Activated CD4-positive, alpha-beta T cell treated with anti-CD3 and anti-CD28 coated beads, Interleukin-2, Interleukin-4, amounts not matched to agents 100 ng/mL and 50 ng/mL, durations not matched to agents 16 hours and 8 hours (primary cell): Measurements from ENCODE around the gene RFLNA.
"Not testable (repeated sequence)": the region's sequence is repeated elsewhere in the genome, so short reads cannot be mapped to it uniquely, and the experiment has no call there.

Source experiments
- DNase-seq: peaks from one replicate; pipeline ENCODE4 v3.0.0-alpha.2; 2020; ENCODE audit warnings: low spot score

The RFLNA gene

DNA sequence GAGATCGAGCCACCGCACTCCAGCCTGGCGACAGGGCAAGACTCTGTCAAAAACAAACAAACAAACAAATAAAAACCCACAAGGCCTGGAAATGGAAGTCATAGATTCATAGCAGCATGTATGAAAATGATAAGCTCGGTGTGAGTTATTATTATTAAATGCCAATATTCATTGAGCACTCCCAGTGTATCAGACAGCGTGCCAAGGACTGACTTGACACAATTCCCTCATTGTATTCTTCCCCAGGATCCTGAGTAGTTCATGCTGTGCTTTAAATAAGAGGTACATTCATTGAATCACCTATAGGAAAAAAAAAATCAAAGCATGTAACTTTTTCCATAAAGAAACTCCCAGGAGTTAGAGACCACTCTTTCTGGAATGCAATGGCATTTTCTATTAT, 12.6 kb upstream of the RFLNA start:
- no peak for DNase-seq

DNA sequence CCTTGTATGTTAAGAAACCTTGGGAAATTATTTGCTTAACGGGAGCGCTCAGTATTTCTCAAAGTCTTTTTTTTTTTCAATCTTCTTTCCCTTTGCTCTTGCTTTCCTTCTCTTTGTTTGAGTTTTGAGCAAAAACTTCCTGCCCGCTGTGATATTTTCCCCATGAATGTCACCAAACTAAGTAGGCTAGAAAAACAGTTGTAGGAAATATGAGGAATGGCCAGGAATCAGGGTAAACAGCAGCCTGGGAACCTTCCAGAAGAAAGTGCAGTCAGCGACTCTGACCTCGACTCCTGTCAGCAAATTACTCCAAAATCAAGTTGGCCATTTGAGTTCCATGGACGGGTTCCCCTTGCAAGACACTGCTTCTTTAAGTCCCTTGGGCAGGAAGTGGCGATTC, 11.6 kb upstream of the RFLNA start:
- DNase-seq, result no peak

DNA sequence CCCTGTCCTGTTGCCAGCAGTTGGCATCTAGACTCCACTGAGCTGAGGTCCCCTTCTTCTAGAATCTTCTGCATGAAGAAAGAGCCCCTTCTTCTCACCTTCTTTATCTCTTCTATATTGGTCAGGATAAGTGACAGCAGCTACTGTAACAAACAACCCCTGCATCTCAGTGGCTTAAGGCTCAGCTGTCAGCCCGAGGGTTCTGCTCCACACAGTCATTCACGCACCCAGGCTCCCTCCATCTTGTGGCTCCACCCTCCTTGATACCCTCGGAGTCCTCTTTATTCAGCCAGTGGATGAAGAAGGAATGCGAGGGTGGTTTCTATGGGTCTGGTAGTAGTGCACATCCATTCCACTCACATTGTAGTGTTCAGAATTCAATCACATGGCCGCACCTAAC, 10.5 kb upstream of the RFLNA start:
- DNase-seq, result no peak

DNA sequence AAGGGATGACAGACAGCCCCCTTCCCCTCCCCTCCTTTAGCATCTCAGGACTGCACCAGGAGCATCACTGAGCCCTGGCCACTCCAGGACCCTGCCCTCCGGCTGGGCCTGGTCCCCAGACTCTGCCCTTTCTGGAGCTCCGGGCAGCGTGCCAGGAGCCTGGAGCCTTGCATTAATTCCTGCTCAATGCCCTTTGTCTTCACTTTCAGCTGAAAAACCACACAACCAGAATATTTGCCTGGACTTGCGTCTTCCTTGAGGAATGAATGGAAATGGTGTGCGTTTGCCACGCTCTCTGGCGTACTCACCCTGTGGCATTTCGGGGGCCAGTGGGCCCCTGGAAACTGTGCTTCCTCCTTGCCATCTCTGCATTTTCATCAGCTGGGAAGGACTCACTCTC, 8.5 kb upstream of the RFLNA start:
- DNase-seq, result no peak

DNA sequence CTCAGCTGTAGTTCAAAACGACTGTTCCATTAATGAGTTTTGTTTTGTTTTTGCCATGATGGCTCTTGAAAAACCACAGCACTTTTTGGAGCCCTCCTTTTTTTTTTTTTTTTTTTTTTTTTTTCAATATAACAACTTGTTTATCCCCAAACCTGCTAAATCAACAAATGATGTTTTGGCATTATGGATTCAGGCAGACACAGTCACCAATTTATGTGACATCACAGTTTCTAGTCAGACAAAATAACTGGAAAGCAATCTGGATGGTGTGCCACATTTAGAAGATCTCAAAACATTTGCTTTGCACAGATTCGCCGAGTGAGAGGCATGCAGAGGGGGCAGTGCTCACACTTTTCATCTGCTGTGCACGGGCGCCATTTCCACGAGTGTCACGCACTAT, 7.9 kb upstream of the RFLNA start:
- DNase-seq, result no peak

DNA sequence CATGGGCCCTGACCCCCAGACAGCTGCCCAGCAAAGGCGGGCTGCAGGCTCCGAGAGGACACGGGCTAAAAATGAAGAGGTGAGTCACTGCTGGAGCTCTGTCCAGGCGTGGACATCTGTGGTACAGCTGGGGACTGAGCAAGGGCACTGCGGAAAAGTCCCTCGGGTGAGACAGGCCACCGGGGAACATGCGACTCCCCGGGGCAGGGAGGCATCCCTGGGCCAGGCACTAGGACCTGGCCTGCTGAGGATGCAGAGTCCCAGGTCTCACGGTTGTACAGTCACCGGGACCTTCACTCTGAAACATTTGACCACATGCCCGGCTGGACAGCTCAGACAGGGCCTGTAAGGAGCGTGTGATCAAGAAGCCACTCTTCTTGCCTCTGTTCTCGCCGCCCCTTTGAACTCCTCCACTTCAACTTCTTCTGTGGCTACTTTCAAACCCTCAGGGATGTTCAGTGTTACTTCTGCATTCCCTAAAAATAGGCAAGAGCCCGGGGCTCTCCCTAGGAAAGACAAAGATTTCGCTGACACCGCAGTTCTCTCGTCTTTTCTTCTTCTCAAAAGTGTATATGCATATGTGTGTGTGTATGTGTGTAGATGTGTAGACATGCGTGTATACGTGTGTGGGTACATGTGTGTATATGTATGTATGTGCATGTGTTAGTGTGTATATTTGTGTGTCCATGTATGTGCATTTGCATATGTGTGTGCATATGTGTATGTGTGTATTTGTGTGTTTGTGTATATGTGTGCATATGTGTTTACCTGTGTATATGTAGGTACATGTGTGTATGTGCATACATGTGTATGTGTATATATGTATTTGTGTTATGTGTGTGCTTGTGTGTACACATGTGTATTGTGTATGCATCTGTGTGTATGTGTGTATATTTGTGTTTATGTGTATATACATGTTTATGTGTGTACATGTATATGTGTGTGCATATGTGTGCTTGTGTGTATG, 5.0 kb upstream of the RFLNA start:
- DNase-seq, result no peak

DNA sequence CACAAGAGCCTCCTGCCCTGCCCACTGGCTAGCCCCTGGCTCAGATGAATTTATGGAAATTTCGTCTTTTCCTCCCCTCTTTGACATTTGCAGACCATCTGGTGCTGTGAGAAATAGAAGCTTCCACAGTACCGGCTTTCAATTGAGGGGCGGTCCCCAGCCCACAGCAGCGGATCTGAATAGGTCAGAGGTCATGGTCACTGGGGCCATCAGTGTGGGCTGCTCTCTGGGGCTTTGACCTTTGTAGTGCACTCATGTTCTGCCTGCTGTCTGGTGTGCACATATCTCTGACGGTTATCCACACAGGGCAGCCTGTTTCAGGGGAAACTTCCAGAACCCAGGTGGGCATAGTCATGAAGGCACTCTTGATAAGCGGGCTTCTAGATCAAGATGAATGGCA, 2.5 kb upstream of the RFLNA start:
- no peak for DNase-seq

DNA sequence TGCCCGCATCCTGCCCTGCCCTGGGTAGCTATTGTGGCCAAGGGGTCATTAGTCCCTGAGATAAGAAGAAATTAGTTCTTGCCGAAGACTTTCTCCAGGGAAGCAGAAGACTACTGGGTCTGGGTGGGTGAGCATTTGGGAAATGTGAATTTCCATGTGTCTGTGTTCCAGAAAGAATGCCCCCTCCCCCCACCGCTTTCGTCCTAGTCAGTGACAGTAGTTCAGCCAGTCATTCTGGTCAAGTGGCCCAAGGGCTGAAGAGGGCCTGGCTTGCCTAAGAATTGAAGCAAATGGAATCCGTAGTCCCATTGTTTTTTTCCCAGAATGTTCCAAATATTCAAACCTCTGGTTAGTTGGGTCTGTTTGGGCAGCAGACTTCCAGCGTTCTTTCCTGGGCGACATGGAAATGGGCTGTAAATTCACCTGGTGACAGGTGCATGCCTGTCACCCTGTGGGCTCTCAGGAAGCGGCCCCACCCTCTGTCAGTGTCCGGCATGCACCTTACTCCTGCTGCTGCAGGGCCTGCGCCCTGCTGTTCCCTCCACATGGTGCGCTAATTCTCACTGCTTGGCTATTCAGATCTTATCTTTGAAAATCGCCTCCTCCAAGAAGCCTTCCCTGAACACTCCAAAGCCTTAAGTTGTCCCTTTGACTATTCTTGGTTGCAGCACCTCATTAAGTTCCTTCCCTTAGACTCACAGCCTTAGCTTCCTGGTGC, 1.4 kb upstream of the RFLNA start:
- DNase-seq, result no peak

DNA sequence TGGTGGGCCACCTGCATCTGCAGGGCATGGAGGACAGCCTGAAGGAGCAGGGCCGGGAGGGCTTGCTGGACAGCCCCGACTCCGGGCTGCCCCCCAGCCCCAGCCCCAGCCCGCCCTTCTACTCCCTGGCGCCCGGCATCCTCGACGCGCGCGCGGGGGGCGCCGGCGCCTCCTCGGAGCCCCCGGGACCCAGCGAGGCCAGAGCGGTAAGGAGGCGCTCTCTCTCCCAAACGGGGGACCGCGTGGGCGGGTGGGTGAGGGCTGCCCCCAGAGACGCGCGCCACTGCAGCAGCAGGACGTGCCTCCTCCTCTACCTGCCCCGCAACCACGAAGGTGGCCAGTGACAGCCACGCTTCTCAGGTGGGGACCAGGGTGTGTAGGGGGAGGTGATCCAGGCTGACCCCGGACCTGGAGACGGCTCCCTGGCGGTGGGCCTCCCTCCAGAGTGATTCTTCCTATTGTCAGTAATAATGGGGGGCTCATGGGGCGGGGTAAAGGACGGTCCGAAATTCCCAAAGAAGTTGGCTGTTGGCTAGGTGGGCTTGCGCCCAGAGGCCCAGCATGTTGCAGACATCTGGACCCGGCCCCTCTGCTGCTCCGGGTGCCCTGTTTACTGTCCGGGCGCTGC, 652 bp downstream of the RFLNA start:
- DNase-seq, result no peak

DNA sequence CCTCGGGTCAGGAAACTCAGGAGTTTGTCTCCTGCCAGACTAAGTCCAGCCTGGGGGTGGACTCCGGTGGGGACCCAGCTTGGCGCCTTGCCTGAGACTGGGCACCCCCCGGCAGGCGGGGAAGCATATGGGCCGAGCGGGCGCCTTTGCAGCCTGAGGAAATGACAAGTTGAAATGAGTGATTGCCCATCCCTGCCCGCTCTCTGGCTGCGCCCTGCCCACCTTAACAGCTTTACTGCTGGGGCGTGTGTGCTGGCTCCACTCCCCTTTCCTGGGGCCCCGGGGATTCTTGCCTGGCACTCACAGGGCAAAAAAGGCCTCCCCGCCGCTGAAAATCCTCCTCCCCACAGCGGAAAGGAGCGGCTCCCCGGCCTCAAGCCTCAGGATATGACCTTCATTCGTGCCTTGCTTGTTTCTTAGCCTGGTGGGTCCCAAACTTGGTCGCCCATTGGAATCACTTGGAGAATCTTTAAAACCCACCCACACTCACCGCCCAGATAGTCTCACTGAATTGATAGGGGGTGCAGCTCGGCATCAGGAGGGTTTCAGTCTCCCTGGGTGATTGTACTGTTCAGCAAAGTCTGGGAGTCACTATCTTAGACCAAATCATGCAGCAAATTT, 1.5 kb downstream of the RFLNA start:
- no peak for DNase-seq

DNA sequence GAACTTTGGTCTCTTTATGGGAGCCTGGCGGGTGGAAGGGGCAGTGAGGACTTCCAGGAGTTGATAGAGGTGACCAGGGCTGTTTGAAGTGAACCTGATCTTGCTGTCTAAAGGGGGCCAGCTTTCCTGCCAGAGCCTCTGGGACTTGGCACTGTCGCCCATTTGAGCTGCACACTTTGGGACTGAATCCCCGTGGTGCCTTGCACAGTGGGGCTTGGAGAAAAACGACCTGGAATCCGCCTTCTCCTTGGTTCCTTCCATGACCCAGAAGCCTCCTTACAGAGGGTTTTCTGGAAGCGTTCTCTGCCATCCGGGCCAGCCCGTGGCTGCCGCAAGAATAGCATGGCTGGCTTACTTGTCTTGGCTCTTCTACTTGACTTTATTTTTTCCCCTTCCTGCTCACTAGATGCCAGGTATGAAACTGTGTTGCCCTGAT, 2.0 kb downstream of the RFLNA start:
- DNase-seq, result no peak

DNA sequence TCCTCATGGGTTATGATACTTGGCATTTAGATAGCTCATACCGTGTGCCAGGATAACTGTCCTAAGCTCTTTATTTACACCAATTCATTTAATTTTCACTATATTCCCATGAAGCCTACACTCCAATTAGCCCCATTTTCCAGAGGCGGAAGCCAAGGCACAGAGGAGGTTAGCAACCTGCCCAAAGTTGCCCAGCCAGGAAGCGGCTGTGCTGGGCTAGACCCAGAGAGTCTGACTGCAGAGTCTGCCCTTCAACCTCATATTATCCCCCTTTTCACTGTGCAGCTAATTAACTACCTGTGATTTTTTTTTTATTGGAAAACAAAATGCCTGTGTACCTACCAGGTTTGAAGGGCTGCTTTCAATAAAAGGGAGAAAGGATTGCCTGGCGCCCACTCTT, 2.5 kb downstream of the RFLNA start:
- no peak for DNase-seq

DNA sequence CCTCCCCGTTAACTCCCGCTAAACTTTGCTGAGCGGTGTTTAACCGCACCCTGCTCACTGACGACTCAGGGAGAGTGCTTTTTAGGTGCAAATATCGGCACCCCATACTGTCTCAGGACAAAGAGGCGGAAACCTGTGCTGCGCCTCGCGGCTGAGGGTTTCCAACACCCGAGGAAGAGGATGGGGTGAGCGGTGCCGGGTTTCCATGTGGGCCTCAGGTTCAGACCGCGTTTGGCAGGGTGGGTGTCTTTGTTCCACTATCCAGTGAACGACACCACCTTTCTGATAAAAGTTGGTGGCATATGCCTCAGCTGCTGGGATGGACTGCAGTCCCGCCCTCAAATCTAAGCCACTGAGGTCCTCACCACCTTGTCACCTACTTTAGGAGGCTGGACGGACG, 3.0 kb downstream of the RFLNA start:
- DNase-seq, result no peak

DNA sequence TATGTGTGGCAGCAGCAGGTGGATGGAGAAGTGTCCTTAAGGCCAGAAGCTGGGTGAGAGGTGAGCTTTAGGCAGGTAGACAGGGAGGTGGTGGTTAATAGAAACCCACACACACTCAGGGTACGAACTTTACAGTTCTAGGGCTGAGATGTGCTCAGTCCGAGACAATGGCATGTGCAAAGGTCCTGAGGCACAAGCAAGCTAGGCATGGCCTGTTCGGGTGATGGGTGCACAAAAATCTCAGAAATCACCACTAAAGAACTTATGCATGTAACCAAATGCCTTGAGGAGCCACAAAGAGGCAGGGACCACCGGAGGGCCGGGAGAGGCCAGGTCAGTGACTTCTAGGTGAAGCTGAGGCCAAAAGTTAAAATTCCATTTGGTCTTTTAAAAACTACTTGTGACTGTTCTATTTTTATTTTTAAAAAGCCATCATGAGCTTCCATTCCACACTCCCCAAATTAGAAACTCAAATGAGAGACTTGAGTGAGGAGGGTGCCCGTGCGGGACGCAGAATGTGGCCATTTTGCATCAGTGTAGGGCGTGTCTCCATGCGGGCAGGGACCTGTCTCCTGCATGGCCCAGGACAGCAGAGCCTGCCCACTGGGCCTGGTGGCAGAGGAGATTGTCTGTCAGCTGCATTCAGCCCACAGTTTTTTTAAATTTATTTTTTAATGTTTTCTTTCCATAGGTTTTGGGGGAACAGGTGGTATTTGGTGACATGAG, 4.0 kb downstream of the RFLNA start:
- DNase-seq, result no peak

DNA sequence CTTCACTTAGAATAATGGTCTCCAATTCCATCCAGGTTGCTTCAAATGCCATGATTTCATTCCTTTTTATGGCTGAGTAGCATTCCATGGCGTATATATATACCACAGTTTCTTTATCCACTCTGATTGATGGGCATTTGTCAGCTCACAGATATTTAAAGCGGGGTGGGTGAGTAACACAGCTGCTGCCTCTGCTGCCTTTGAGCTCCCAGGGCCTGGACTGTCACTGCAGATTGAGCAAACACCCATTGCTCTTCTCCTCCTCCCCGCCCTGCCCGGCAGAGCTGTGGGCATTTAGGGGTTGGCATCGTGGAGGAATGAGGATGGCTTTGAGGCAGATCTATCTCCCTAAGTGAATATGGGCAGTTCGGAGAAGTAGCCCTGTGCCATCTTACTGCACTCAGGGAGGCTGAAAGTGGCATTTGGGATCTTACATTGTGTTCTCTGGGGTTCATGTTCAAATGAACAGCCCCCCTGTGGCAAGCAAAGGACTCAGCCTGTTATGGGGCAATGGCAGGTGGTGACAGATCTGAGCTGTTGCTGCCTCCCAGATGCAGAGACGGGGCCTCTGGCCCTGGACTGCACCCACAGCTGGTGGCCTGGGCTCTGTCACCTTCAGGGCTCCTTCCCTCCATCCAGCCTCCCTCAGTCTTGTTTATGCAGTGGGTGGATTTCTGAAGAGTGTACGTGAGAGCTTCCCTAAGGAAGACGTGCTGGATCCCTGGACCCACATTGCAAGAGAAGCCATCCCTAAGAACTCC, 4.9 kb downstream of the RFLNA start:
- no peak for DNase-seq

DNA sequence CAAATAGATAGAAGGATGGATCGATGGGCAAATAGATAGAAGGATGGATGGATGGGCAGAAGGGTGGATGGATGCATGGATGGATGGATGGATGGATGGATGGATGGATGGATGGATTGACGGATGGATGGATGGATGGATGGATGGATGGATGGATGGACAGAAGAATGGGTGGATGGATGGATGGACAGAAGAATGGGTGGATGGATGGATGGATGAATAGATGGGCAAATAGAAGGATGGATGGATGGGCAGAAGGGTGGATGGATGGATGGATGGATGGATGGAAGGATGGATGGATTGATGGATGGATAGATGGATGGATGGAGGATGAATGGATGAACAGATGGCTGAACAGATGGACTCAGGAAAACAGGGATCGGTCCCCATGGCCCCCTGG, 5.8 kb downstream of the RFLNA start:
- not testable (repeated sequence) for DNase-seq

DNA sequence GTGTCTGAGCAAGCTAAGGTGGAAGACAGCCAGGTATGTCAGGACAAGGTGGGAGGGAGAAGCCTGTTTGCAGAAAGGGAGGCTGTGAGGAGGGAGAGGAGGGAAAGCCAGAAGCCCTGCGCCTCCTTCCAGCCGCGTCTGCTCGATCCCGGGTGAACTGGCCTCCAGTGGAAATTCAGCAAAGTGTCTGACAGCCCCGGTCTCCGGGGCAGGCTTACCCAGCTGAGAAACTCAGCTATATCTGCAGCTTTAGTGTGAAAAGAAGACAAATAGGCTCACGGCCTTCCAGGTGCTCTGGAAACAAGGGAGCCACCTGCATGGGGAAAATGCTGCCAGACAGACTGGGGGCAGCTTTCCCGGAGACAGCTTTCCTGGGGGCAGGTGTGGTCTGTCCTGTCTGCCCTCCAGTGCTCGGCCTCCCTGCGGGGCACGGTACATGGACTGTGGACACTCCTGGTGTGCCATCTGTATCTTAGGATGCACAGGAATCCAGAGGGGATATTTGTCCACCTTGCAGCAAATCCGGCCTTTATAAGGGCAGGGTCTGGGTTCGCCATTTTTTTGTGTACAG, 6.3 kb downstream of the RFLNA start:
- DNase-seq, result no peak

DNA sequence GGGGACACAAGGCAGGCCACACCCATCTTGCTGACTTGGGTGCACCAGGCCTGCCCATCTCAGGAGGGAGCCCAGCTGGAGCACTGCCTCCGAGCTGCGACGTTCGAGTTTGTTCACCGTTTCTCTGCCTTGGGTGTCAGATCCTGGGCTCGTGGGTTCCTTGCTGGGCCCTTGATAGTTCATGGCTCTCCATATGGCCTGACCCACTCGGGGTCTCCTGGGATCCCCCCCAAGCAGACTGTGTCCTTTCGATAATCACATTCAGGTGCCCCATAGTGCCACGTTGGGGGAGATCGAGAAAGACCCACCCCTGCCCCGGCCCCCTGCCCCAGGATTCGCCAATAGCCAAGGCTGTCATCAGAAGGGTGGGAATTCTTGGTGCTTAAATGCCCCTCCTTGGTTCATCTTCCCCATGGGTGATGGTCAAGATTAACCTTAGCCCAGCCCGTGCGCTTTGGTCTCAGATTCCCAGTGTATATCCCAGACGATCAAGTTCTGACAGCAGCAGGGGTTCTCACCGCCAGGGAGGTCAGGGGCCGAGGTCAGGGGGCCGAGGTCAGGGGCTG, 7.4 kb downstream of the RFLNA start:
- no peak for DNase-seq

DNA sequence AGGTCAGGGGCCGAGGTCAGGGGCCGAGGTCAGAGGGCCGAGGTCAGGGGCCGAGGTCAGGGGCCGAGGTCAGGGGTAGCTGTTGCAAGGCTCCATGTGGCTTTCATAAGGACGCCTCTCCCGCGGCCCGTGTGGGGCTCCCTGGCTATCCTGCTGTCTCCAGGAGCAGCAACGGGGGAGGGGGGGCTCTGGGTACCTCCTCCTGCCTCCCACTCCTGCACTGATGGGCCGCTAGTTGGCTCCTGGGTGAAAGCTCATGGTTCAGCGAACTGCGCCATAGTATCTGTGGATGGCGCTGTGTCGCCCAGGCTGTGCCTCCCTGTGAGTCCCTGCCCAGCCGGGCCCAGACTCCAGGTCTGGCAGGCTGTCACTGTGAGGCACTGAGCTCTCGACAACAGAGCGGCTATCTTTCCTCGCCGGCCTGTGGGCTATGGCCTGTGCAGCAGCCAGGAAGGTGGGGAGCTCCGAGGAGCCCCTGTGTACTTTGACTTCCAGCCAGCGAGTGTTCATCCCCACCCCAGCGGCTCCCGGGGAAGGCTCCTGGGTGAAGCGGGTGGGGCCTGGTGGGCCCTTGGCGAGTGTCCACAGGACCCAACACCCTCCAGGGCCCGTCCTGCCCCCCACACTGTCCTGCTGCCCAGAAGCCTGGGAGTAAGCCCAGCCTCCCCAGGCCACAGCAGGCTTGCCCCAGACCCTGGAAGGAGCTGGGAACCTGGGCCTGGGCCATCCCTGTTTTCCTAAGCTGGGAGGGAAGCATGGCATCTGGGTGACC, 8.1 kb downstream of the RFLNA start:
- DNase-seq, result no peak
